ENCODE measurements around the gene FUT7.

The FUT7 gene

DNA sequence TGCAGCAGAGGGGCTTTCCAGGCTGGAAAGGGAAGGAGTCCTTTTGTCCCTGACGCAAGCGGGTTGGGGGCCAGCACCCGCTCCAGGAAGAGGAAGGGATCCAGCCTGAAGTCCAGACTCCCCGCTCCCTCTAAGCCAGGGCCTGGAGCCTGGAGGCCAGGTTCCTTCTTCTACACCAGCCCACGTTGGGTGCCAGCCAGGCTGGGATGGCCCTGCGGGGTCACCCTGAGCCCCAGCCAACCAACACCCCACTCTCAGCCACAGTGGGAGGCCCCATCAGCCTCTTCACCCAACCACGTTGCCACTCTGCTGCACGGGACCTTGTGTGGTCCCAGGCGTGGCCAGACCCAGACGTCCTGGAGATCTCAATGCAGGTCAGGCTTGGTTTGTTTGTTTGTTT lies 970 bp upstream of the FUT7 start:
- DNase-seq, result no peak

DNA sequence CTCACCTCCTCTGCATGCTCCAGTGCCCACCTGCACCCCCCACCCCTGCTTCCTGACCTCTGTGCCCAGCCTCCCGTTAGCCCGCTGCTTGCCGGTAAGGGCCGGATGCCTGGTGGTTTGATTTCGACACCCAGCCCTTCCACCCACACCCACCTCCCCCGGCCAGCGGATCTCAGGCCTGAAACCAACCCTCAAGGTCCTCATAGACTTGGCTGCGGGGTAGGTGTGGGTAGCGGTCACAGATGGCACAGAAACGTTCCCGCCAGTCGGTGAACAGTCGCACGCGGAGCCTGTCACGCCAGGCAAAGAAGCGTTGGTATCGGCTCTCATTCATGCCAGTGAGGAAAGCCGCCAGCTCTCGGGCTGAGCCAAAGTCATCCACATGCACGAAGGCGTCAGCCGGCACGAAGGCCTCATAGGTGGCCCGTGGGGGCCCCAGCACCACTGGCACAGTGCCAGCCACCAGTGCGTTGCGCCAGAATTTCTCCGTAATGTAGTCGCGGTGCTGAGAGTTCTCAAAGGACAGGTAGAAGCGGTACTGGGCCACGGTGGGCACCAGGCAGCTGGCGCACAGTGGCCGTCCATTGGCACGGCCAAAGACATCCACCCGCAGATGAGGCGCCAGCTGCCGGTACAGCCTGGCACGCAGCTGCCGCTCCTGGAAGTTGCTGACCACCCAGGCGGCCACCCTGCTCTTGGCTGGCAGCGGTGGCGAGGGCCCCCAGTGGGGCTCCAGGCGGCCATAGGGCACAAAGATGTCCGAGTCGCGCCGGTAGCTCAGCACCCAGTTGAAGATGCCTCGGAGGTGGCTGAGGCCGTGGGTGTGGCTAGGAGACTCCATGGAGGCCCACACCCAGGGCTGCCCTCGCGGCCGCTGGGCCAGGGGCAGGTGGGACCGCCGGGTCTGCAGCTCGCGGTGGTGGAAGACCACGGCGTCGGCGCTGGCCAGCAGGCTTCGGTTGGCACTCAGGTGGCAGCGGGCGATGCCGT lies 1.1 kb downstream of the FUT7 start:
- peak; percentile 49 for DNase-seq

DNA sequence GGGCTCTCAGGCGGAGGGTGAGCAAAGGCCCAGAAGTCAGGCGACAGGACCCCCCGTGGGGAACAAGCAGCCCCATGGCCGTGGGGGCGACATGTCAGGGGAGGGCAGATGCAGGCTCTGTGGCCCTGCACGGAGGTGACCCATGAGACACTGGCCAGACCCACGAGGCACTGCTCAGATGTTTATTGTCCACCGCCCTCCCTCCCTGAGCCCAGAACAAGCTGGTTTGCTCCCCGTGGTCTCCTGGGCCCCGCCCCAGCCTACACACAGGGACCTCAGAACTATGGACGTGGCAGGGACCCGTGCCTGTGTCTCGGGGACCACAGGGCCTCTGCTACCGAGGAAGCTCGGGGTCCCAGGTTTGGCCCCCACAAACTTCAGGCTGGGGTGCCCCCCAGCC lies 1.9 kb downstream of the FUT7 start:
- DNase-seq, result no peak

GRCh38 chr9:137029058-137029936 lies 2.6 kb downstream of the FUT7 start:
- peak; percentile 87 for DNase-seq

- DNase-seq, result peak; percentile 90
Measured at GRCh38 chr9:137028263-137029057, 3.4 kb downstream of the FUT7 start.

DNA sequence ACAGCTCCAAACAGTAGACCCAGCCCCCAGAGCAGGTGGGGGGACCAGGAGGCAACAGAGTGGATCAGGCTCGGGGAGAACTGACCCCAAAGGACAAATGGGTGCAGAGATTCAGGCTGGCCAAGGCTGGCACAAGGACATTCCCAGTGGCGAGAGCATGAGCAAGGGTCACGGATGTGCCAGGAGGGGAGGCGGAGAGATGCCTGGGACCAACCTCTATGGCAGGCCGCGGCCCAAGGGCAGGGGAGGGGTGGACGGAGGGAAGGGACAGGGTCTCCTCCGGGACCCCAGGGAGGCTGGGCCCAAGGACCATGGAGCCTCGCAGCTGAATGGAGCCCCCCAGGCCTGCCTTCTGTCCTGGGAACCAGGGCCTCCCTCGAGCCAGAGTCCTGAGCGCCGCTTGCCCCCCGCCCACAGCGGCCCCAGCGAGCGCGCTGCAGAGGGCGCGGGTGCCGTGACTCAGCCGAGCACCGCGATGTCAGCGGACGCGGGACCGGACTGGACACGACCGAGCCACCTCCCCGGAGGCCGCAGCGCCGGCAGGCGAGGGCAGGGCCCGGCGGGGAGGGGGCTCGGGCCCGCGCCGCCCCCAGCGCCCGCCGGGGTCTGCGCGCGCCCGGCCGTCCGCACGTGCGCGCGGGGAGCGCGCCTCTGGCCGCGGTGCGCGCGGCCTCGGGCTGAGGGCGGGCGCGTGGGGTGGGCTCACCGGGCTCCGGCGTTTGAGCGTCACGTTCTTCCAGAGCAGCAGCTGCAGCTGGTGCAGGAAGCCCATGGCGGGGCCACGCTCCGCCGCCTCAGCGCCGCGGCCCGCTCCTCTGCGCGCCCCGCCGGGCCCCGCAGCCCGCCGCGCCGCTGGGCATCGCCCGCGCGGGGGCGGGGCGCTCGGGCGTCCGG lies 4.3 kb downstream of the FUT7 start, which contains the start of gene ABCA2:
ABCA2 (minus strand) TSS at position 869 of the 894 bp plus-strand sequence; CDS start at position 772, 97 bp downstream.
- no peak for DNase-seq

DNA sequence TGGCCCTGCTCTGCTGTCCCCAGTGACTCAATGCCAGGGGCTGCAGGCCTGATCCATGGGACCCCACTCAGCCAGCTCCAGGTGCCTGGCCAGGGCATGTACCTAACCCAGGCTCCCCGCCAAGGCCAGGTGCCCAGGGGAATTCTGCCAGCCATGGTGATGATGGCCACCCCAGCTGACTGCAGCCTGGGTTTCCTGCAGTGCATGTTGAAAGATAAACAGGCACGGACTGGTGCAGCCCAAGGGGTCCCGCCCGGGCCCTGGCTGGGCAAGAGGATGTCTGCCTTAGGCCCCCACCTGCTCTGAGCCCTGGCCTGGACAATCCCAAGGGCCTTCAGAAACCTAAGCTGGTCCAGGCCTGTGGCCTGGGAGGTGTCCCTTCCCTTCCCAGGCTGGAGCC lies 5.1 kb downstream of the FUT7 start:
- DNase-seq, result no peak

DNA sequence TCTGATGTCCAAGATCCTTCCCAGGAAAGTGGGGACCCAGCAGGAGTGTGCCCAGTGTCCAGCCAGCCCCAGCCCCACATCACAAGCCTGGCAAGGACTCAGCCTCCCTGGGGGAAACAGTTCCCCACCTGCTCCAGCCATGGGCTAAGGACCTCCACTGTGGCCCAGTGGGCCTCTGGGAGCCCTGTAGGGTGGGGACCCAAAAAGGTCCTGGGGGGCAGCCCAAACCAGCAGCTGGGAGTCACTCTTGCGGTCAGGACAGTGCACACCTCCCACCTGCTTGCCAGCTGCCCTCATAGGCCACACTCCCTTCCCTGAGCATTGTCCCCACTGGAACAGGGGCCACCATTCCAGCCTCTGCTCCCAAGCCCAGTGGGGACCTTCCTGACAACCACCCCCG lies 5.5 kb downstream of the FUT7 start:
- no peak for DNase-seq

- peak; percentile 81 for DNase-seq
Measured at GRCh38 chr9:137025517-137025966, 6.3 kb downstream of the FUT7 start.

- no peak for DNase-seq
Measured at GRCh38 chr9:137023583-137023991, 8.3 kb downstream of the FUT7 start.

- no peak for DNase-seq
Measured at GRCh38 chr9:137023157-137023556, 8.7 kb downstream of the FUT7 start.

DNA sequence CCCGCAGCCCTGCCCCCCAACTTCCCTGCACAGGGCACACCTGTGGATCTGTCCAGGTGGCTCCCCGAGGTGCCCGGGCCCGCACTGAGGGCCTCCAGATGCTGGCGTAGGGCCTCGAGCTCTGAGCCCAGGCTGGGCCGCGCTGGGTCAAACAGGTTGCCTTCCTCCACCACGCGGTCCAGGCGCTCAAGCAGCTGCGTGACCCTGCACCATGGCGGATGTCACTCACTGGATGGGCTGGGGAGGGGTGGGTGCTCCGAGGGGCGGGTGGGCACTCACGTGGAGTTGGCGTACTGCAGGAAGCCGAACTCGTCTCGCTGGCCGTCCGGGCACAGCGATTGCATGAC lies 9.3 kb downstream of the FUT7 start:
- no peak for DNase-seq

- peak; percentile 73 for DNase-seq
Measured at GRCh38 chr9:137021979-137022661, 9.8 kb downstream of the FUT7 start.

GRCh38 chr9:137021568-137021978 lies 10.3 kb downstream of the FUT7 start:
- DNase-seq, result no peak

- no peak for DNase-seq
Measured at GRCh38 chr9:137020771-137021567, 10.9 kb downstream of the FUT7 start.

DNA sequence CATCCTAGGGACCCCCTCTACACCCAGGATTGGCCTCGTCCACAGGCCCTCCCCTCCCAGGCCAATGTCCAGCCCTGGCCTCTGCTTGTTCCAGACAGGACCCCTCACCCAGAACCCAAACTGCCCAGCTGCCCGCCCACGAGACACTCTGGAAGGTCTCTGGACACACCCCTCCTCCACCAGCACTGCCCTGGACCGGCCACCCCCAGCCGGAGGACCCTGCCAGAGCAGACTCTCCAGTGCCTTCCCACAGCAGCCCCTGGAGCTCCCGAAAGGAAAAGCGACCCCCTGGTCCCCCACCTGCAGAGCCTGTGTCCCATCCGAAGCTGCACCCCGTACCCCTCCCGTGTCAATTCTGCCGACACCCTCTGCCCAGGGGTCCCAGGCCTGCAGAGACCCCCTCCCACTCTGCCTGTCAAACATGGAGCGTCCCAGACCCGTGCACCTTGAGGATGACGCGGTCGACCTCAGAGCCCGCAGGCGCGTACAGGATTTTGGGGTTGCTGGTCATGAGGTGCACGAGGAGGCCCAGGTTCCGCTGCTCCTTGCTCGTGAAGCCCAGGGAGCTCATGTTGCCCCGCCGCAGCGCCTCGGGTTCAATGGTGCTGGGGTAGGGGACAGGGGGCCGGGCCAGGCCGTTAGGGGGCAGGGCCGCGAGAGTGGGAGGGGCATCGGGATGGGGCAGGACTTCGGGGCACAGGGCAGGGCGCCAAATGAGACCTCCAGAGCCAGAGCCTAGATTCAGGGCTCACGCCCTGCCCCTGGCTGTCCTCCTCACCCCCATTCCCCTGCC lies 11.8 kb downstream of the FUT7 start:
- no peak for DNase-seq

- no peak for DNase-seq
Measured at GRCh38 chr9:137018761-137019559, 12.9 kb downstream of the FUT7 start.

- no peak for DNase-seq
Measured at GRCh38 chr9:137017791-137018497, 13.9 kb downstream of the FUT7 start.
